Femur (tissue), 1 donor: ENCODE data around the gene ZNF341.
"Not testable (repeated sequence)": the region's sequence is repeated elsewhere in the genome, so short reads cannot be mapped to it uniquely, and the experiment has no call there.

ENCODE experiments used
- DNase-seq: peaks from one replicate; pipeline ENCODE4 v3.0.0-alpha.2; 2017

Gene ZNF341

GRCh38 chr20:33770005-33770404 is 38.2 kb downstream of the ZNF341 start:
- DNase-seq: no peak

- DNase-seq: no peak
Observed at GRCh38 chr20:33771938-33772337, 40.1 kb downstream of the ZNF341 start.

GRCh38 chr20:33772439-33772838 is 40.6 kb downstream of the ZNF341 start:
- no peak for DNase-seq

GRCh38 chr20:33773412-33774089 is 41.8 kb downstream of the ZNF341 start:
- no peak for DNase-seq

GRCh38 chr20:33777816-33778215 is 46.0 kb downstream of the ZNF341 start:
- DNase-seq: no peak

- no peak for DNase-seq
Observed at GRCh38 chr20:33781133-33781532, 49.3 kb downstream of the ZNF341 start.

GRCh38 chr20:33781945-33782344 is 50.1 kb downstream of the ZNF341 start:
- DNase-seq: no peak

GRCh38 chr20:33783256-33783655 is 51.5 kb downstream of the ZNF341 start:
- DNase-seq: no peak

- no peak for DNase-seq
Observed at GRCh38 chr20:33783818-33784217, 52.0 kb downstream of the ZNF341 start.

GRCh38 chr20:33784225-33784624 is 52.4 kb downstream of the ZNF341 start:
- no peak for DNase-seq

- no peak for DNase-seq
Observed at GRCh38 chr20:33785503-33785902, 53.7 kb downstream of the ZNF341 start.

GRCh38 chr20:33787253-33787891 is 55.6 kb downstream of the ZNF341 start:
- DNase-seq: no peak

- DNase-seq: no peak
Observed at GRCh38 chr20:33788351-33789049, 56.7 kb downstream of the ZNF341 start.

- DNase-seq: peak; percentile 55
Observed at GRCh38 chr20:33789109-33789857, 57.5 kb downstream of the ZNF341 start.

GRCh38 chr20:33789858-33790182 is 58.0 kb downstream of the ZNF341 start:
- DNase-seq: no peak

GRCh38 chr20:33790566-33790965 is 58.8 kb downstream of the ZNF341 start:
- no peak for DNase-seq

- DNase-seq: no peak
Observed at GRCh38 chr20:33791021-33791420, 59.2 kb downstream of the ZNF341 start.

- DNase-seq: no peak
Observed at GRCh38 chr20:33791540-33791939, 59.7 kb downstream of the ZNF341 start.

GRCh38 chr20:33791959-33792597 is 60.3 kb downstream of the ZNF341 start:
- peak; percentile 37 for DNase-seq

GRCh38 chr20:33792598-33792989 is 60.8 kb downstream of the ZNF341 start:
- DNase-seq: not testable (repeated sequence)

- DNase-seq: no peak
Observed at GRCh38 chr20:33793011-33793931, 61.5 kb downstream of the ZNF341 start.
